H9 (cell line): Measurements from ENCODE around the gene CEACAM5. TPM values are rescaled to one million over a fixed set of nuclear protein-coding genes. Genes with fewer than 3 reads are reported as not detected.
A peak's percentile ranks its signal among the peaks of the same experiment; 100 is the strongest.

Source experiments
- DNase-seq: peaks from one replicate; pipeline ENCODE4 v3.0.0-alpha.2; 2017
- H2AFZ ChIP-seq: one replicate; pipeline ENCODE4 v1.6.1; 2013; ENCODE audit warnings: mild to moderate bottlenecking, low read length, control low read depth, moderate library complexity
- H2AK5ac ChIP-seq: 2 replicates; pipeline ENCODE4 v1.6.1; 2013; ENCODE audit warnings: low read length, control low read depth, mixed read lengths; ENCODE audit not compliant: insufficient read length
- H2BK120ac ChIP-seq: one replicate; pipeline ENCODE4 v1.6.1; 2013; ENCODE audit warnings: low read depth, mild to moderate bottlenecking, low read length, control low read depth, inconsistent platforms; ENCODE audit not compliant: poor library complexity, severe bottlenecking
- H2BK12ac ChIP-seq: 2 replicates; pipeline ENCODE4 v1.6.1; 2013; ENCODE audit warnings: low read length, control low read depth, mixed read lengths, low read depth; ENCODE audit not compliant: insufficient read length
- H2BK15ac ChIP-seq: 2 replicates; pipeline ENCODE4 v1.6.1; 2013; ENCODE audit warnings: low read depth, low read length, control low read depth
- H2BK20ac ChIP-seq: one replicate; pipeline ENCODE4 v1.6.1; 2013; ENCODE audit warnings: low read depth, mild to moderate bottlenecking, low read length, control low read depth, inconsistent platforms; ENCODE audit not compliant: poor library complexity, severe bottlenecking
- H2BK5ac ChIP-seq: 2 replicates; pipeline ENCODE4 v1.6.1; 2013; ENCODE audit warnings: low read length, control low read depth, mixed read lengths; ENCODE audit not compliant: insufficient read length
- H3K14ac ChIP-seq: 2 replicates; pipeline ENCODE4 v1.6.1; 2013; ENCODE audit warnings: low read length, control low read depth; ENCODE audit not compliant: insufficient read depth
- H3K18ac ChIP-seq: 2 replicates; pipeline ENCODE4 v1.6.1; 2013; ENCODE audit warnings: low read depth, mild to moderate bottlenecking, mixed read lengths, low read length, control low read depth; ENCODE audit not compliant: insufficient read length
- H3K23ac ChIP-seq: 2 replicates; pipeline ENCODE4 v1.6.1; 2013; ENCODE audit warnings: low read length, control low read depth, mixed read lengths, low read depth; ENCODE audit not compliant: insufficient read length
- H3K23me2 ChIP-seq: 2 replicates; pipeline ENCODE4 v1.6.1; 2013; ENCODE audit warnings: low read depth, mild to moderate bottlenecking, mixed read lengths, low read length, control low read depth; ENCODE audit not compliant: insufficient read length, poor library complexity, severe bottlenecking
- H3K27ac ChIP-seq: 2 replicates; pipeline ENCODE4 v1.5.1; 2013; ENCODE audit warnings: low read length, control low read depth, mixed read lengths, low read depth; ENCODE audit not compliant: insufficient read length
- H3K27me3 ChIP-seq: 2 replicates; pipeline ENCODE4 v1.6.1; 2013; ENCODE audit warnings: low read length, control low read depth, inconsistent platforms; ENCODE audit not compliant: insufficient read depth
- H3K4ac ChIP-seq: 2 replicates; pipeline ENCODE4 v1.6.1; 2013; ENCODE audit warnings: low read depth, mild to moderate bottlenecking, control low read depth, inconsistent platforms, low read length, moderate library complexity
- H3K4me1 ChIP-seq: 2 replicates; pipeline ENCODE4 v1.6.1; 2013; ENCODE audit warnings: low read length, control low read depth, inconsistent platforms; ENCODE audit not compliant: insufficient read depth
- H3K4me2 ChIP-seq: 2 replicates; pipeline ENCODE4 v1.6.1; 2013; ENCODE audit warnings: low read length, control low read depth, mixed read lengths; ENCODE audit not compliant: insufficient read length, insufficient read depth
- H3K56ac ChIP-seq: 2 replicates; pipeline ENCODE4 v1.6.1; 2013; ENCODE audit warnings: low read depth, mild to moderate bottlenecking, mixed read lengths, low read length, control low read depth; ENCODE audit not compliant: insufficient read length
- H3K79me1 ChIP-seq: 2 replicates; pipeline ENCODE4 v1.6.1; 2013; ENCODE audit warnings: low read depth, mild to moderate bottlenecking, moderate library complexity, low read length, control low read depth, inconsistent platforms; ENCODE audit not compliant: insufficient read depth, poor library complexity, severe bottlenecking
- H3K79me2 ChIP-seq: 2 replicates; pipeline ENCODE4 v1.6.1; 2013; ENCODE audit warnings: low read length, control low read depth, inconsistent platforms; ENCODE audit not compliant: insufficient read depth
- H3K9ac ChIP-seq: 2 replicates; pipeline ENCODE4 v1.6.1; 2013; ENCODE audit warnings: low read length, control low read depth, mixed read lengths; ENCODE audit not compliant: insufficient read length; ENCODE audit errors: extremely low read depth
- H3K9me3 ChIP-seq: one replicate; pipeline ENCODE4 v1.6.1; 2013; ENCODE audit warnings: low read depth, low read length, inconsistent platforms; ENCODE audit not compliant: control insufficient read depth
- H3T11ph ChIP-seq: one replicate; pipeline ENCODE4 v1.6.1; 2013; ENCODE audit warnings: mild to moderate bottlenecking, low read length, control low read depth, inconsistent platforms
- H4K20me1 ChIP-seq: one replicate; pipeline ENCODE4 v1.6.1; 2013; ENCODE audit not compliant: control insufficient read depth, insufficient read length, insufficient read depth
- H4K5ac ChIP-seq: 2 replicates; pipeline ENCODE4 v1.6.1; 2013; ENCODE audit warnings: low read depth, mild to moderate bottlenecking, mixed read lengths, low read length, control low read depth; ENCODE audit not compliant: insufficient read length
- H4K8ac ChIP-seq: replicated peaks from 2 replicates; pipeline ENCODE4 v1.6.1; 2013; ENCODE audit warnings: low read length, control low read depth, mixed read lengths, low read depth; ENCODE audit not compliant: insufficient read length
- H4K91ac ChIP-seq: 2 replicates; pipeline ENCODE4 v1.6.1; 2013; ENCODE audit warnings: low read depth, mild to moderate bottlenecking, moderate library complexity, mixed read lengths, low read length, control low read depth; ENCODE audit not compliant: insufficient read length
- H3K27ac Mint-ChIP-seq, 3 experiments: 2 replicates in 2 of 3; 3 replicates in 1 of 3; pipeline ENCODE4 v1.8.0; 2020 to 2021; ENCODE audit warnings: mixed read lengths in 3 of 3, mild to moderate bottlenecking in 1 of 3, moderate library complexity in 1 of 3
- H3K27me3 Mint-ChIP-seq: 2 replicates; pipeline ENCODE4 v1.8.0; 2021; ENCODE audit warnings: low read depth, mild to moderate bottlenecking, moderate library complexity, mixed read lengths
- H3K36me3 Mint-ChIP-seq, 3 experiments: 2 replicates in 2 of 3; 3 replicates in 1 of 3; pipeline ENCODE4 v1.8.0; 2020 to 2021; ENCODE audit warnings: low read depth in 3 of 3, mixed read lengths in 3 of 3; ENCODE audit not compliant: insufficient read depth in 1 of 3
- H3K4me1 Mint-ChIP-seq, 2 experiments: 2 replicates each; pipeline ENCODE4 v1.8.0; 2020; ENCODE audit warnings: mixed read lengths in 2 of 2
- H3K4me3 Mint-ChIP-seq, 2 experiments: 2 replicates in 1 of 2; 3 replicates in 1 of 2; pipeline ENCODE4 v1.8.0; 2020 to 2021; ENCODE audit warnings: mild to moderate bottlenecking in 2 of 2, mixed read lengths in 2 of 2, moderate library complexity in 1 of 2
- H3K9me3 Mint-ChIP-seq, 2 experiments: 2 replicates in 1 of 2; 3 replicates in 1 of 2; pipeline ENCODE4 v1.8.0; 2020; ENCODE audit warnings: mild to moderate bottlenecking in 2 of 2, mixed read lengths in 2 of 2, moderate library complexity in 1 of 2
- WGBS: extraction: QIAGEN DNeasy Blood & Tissue Kit; methylation state at CpG from one replicate; pipeline ENCODE4 v1.1.7; 2013; ENCODE audit warnings: missing lambda C conversion rate, low lambda C conversion rate, mixed read lengths; ENCODE audit not compliant: insufficient read length; ENCODE audit errors: extremely low coverage; 5-methylcytosine and 5-hydroxymethylcytosine counted together
- total RNA-seq: library from RNA; stranded (reverse); gene quantifications from 2 replicates; pipeline ENCODE4 v1.2.1, GENCODE V29; 2021
- TF ChIP-seq, protein P1 (sequence below): fragments of 200-600 bp; sonication (generic); conservative IDR thresholded peaks from 3 replicates; pipeline ENCODE4 v1.8.0; 2021; ENCODE audit warnings: antibody characterized with exemption, mild to moderate bottlenecking

Gene CEACAM5
- total RNA-seq, 1 experiment from 2014 or later: not detected

DNA sequence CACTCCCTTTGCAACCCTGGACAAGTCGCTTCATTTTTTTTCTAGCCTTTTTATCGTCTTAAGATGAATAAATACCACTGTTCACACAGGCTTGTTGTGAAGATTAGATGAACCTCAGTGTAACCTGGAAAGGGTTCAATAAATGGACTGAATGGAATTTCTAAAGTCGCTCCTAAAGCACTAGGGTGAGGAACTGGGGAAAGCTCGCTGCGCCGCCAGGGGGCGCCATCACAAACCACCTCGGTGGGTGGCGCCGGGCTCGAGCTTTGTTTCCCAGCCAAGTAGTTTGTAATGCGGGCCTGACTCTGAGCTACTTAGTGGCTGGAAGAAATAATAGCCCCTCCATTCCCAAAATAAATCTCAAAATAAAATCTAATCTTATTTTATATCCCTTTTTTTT is 44.7 kb downstream of the CEACAM5 start:
- H3K18ac ChIP-seq: no peak overlapping the region
- TF ChIP-seq, protein P1, sequence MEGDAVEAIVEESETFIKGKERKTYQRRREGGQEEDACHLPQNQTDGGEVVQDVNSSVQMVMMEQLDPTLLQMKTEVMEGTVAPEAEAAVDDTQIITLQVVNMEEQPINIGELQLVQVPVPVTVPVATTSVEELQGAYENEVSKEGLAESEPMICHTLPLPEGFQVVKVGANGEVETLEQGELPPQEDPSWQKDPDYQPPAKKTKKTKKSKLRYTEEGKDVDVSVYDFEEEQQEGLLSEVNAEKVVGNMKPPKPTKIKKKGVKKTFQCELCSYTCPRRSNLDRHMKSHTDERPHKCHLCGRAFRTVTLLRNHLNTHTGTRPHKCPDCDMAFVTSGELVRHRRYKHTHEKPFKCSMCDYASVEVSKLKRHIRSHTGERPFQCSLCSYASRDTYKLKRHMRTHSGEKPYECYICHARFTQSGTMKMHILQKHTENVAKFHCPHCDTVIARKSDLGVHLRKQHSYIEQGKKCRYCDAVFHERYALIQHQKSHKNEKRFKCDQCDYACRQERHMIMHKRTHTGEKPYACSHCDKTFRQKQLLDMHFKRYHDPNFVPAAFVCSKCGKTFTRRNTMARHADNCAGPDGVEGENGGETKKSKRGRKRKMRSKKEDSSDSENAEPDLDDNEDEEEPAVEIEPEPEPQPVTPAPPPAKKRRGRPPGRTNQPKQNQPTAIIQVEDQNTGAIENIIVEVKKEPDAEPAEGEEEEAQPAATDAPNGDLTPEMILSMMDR: peak; percentile 73
- Mint-ChIP-seq H3K9me3 (peaks cover 23 to 79% of the 10 kb centered on the region in 2 experiments), H3K4me1 (no peaks in the 10 kb centered on the region), H3K4me3 (no peak overlapping the region), H3K36me3 (peaks cover 0 to 25% (median 0%) of the 10 kb centered on the region in 3 experiments; a peak in 2 of 7 replicates), H3K27ac (no peak overlapping the region), H3K27me3 (peaks cover 7% of the 10 kb centered on the region)
- DNase-seq: peak; percentile 65
- H3K79me1 ChIP-seq: no peaks in the 10 kb centered on the region
- H4K8ac ChIP-seq: no peak overlapping the region
- no peak overlapping the region for H3K56ac ChIP-seq
- no peak overlapping the region for H2BK120ac ChIP-seq
- H2AK5ac ChIP-seq: no peak overlapping the region
- no peak overlapping the region for H3K14ac ChIP-seq
- no peaks in the 10 kb centered on the region for H3K23me2 ChIP-seq
- whole genome bisulfite sequencing: no CpG with 5 or more reads among the region's 12 CpGs
- no peak overlapping the region for H3T11ph ChIP-seq
- H3K9me3 ChIP-seq: no peaks in the 10 kb centered on the region
- H4K20me1 ChIP-seq: no peaks in the 10 kb centered on the region
- no peak overlapping the region for H2BK5ac ChIP-seq
- H4K91ac ChIP-seq: no peak overlapping the region
- H2BK12ac ChIP-seq: no peak overlapping the region
- H3K27me3 ChIP-seq: no peaks in the 10 kb centered on the region
- H3K9ac ChIP-seq: no peak overlapping the region
- H2AFZ ChIP-seq: no peak overlapping the region
- H3K79me2 ChIP-seq: no peaks in the 10 kb centered on the region
- H3K4me2 ChIP-seq: no peak overlapping the region
- no peak overlapping the region for H3K4ac ChIP-seq
- no peak overlapping the region for H2BK15ac ChIP-seq
- H2BK20ac ChIP-seq: no peak overlapping the region
- no peak overlapping the region for H3K27ac ChIP-seq
- no peaks in the 10 kb centered on the region for H3K4me1 ChIP-seq
- H3K23ac ChIP-seq: no peak overlapping the region
- no peak overlapping the region for H4K5ac ChIP-seq
